Right atrium auricular region (tissue), 2 donors: ENCODE measurements around the gene FRMD1. TPM values are rescaled to one million over a fixed set of nuclear protein-coding genes. Genes with fewer than 3 reads are reported as not detected.

Experiments used
- DNase-seq: peaks from one replicate; pipeline ENCODE4 v3.0.0-alpha.2; 2019; ENCODE audit warnings: low spot score
- H3K27ac ChIP-seq, 2 donors: fragments of 200-600 bp; sonication (generic); 1 replicate in 1 of 2; 2 replicates in 1 of 2; pipeline ENCODE4 v1.5.1; 2016 to 2019
- H3K27me3 ChIP-seq, 2 donors: fragments of 200-600 bp; sonication (generic); one replicate each; pipeline versions ENCODE4 v1.5.1 to v1.6.0; 2017 to 2019
- H3K36me3 ChIP-seq: fragments of 200-600 bp; sonication (generic); one replicate; pipeline ENCODE4 v1.5.1; 2016
- H3K4me1 ChIP-seq, 2 donors: fragments of 200-600 bp; sonication (generic); one replicate each; pipeline versions ENCODE4 v1.5.1 to v1.6.0; 2017 to 2019
- H3K4me3 ChIP-seq, 2 donors: fragments of 200-600 bp; sonication (generic); 1 replicate in 1 of 2; 2 replicates in 1 of 2; pipeline ENCODE4 v1.5.1; 2017 to 2019; ENCODE audit warnings: mild to moderate bottlenecking in 1 of 2, moderate library complexity in 1 of 2
- H3K9me3 ChIP-seq, 2 donors: fragments of 200-600 bp; sonication (generic); one replicate each; pipeline ENCODE4 v1.5.1; 2019
- CTCF ChIP-seq, 2 donors: fragments of 200-600 bp; sonication (generic); IDR thresholded peaks; one replicate each; pipeline ENCODE4 v1.5.1; 2019; ENCODE audit warnings: antibody characterized with exemption in 2 of 2
- total RNA-seq, 2 donors: library from RNA; depleted of rRNA; stranded (reverse); fragments of >200 nt; gene quantifications; one replicate each; pipeline ENCODE4 v1.1.0, GENCODE V29; 2016

Gene FRMD1
- total RNA-seq, 2 donors from 2014 or later, result 0.08 TPM; not detected in 1

- Histone ChIP-seq H3K27ac (no peak overlapping the region), H3K27me3 (no peaks in the 10 kb centered on the region), H3K4me1 (peaks cover 0 to 22% of the 10 kb centered on the region in 2 donors), H3K4me3 (no peak overlapping the region), H3K36me3 (no peaks in the 10 kb centered on the region), H3K9me3 (no peaks in the 10 kb centered on the region)
- peak; percentile 34 for DNase-seq
- no peak for TF ChIP-seq CTCF (IDR thresholded peaks at IDR 0.05)
These were observed 51.5 kb downstream of the FRMD1 start for GRCh38 chr6:168027521-168027920.

- TF ChIP-seq CTCF (IDR thresholded peaks at IDR 0.05), result no peak
- DNase-seq, result peak; percentile 42
These were observed 52.1 kb downstream of the FRMD1 start for GRCh38 chr6:168026925-168027324.

GRCh38 chr6:168025831-168026710 lies 52.9 kb downstream of the FRMD1 start:
- Histone ChIP-seq H3K4me1 (peaks cover 0 to 14% of the 10 kb centered on the region in 2 donors), H3K9me3 (no peaks in the 10 kb centered on the region), H3K36me3 (no peaks in the 10 kb centered on the region), H3K27ac (no peak overlapping the region), H3K27me3 (no peaks in the 10 kb centered on the region), H3K4me3 (no peak overlapping the region)
- no peak for TF ChIP-seq CTCF (IDR thresholded peaks at IDR 0.05)
- peak; percentile 32 for DNase-seq

More at GRCh38 chr6:168026925-168027324, 52.1 kb downstream of the FRMD1 start:
- Histone ChIP-seq H3K36me3 (no peaks in the 10 kb centered on the region), H3K4me3 (no peak overlapping the region), H3K9me3 (no peaks in the 10 kb centered on the region), H3K4me1 (peaks cover 0 to 22% of the 10 kb centered on the region in 2 donors), H3K27me3 (no peaks in the 10 kb centered on the region), H3K27ac (no peak overlapping the region)

GRCh38 chr6:168024951-168025510 lies 54.0 kb downstream of the FRMD1 start:
- peaks cover 0 to 7% of the 10 kb centered on the region in 2 donors for H3K4me1 ChIP-seq
- H3K36me3 ChIP-seq, result no peaks in the 10 kb centered on the region
- no peaks in the 10 kb centered on the region for H3K27me3 ChIP-seq
- H3K9me3 ChIP-seq, result no peaks in the 10 kb centered on the region
- H3K27ac ChIP-seq, result no peak overlapping the region
- H3K4me3 ChIP-seq, result no peak overlapping the region
- DNase-seq, result peak; percentile 28
- no peak for TF ChIP-seq CTCF (IDR thresholded peaks at IDR 0.05)

- Histone ChIP-seq H3K36me3 (no peaks in the 10 kb centered on the region), H3K4me3 (no peak overlapping the region), H3K27me3 (no peaks in the 10 kb centered on the region), H3K27ac (no peak overlapping the region), H3K9me3 (no peaks in the 10 kb centered on the region), H3K4me1 (no peaks in the 10 kb centered on the region)
- DNase-seq, result no peak
- no peak for TF ChIP-seq CTCF (IDR thresholded peaks at IDR 0.05)
These were observed 56.3 kb downstream of the FRMD1 start for GRCh38 chr6:168022488-168023321.
